Measurements from ENCODE around the gene ZNF619.

Gene ZNF619

DNA sequence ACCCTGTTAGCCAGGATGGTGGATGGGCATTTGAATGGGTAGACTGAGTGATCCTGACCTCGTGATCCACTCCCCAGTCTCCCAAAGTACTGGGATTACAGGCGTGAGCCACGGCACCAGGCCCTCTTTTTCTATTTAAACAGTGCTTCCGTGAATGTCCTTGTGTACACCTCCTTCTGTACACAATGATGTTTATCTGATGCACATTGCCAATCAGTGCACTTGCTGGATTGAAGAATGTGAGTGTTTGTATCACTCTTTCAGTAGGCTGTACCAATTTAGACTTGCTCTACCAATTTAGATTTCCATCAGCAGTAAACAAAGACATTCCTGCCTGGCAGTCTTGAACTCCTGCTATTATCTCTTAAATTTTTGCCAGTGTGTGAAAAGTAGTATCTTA lies 8.9 kb upstream of the ZNF619 start:
- DNase-seq = no peak

DNA sequence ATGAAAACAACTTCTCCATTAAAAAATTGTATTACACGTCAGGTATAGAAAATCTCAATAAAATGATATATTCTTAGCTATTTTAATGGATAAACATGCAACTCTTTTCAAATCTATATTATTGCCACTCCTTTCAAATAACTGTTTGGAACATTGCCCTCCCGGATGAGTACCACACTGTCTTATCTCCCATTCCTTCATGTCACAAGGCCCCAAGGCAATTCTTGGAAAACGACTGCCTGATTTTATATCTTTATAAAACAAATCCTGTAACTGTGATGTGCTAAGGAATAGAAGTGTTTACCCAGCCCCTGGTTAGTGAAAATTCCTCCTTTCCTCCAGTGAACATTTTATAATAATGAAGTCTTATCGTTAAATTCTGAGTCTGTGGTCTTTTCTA lies 6.2 kb upstream of the ZNF619 start:
- no peak for DNase-seq

DNA sequence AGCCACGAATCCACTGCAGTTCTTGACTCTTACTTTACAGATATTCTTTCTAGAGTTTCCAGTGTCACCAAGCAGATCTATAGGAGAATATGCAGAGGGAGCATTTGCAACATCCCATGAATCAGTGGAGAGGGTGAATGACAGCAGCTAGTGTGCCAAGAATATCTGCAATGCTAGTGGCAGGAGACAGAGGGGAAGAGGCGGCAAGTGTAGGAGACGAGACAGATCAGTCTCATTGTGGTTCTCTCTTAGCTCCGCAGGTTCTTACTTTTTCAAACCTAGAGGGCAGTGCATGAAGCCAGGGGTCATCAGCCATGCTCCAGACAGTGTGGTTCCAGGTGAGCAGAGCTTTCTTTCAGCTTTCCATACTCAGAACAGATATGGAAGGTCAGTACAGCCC lies 744 bp downstream of the ZNF619 start:
- no peak for DNase-seq

DNA sequence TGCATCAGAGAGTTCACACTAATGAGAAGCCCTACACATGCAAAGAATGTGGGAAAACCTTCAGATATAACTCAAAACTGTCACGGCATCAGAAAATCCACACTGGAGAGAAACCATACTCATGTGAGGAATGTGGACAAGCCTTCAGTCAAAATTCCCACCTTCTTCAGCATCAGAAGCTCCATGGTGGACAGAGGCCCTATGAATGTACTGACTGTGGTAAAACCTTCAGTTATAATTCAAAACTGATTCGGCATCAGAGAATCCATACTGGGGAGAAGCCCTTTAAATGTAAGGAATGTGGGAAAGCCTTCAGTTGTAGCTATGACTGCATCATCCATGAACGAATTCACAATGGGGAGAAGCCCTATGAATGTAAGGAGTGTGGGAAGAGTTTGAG lies 10.2 kb downstream of the ZNF619 start:
- DNase-seq = no peak

DNA sequence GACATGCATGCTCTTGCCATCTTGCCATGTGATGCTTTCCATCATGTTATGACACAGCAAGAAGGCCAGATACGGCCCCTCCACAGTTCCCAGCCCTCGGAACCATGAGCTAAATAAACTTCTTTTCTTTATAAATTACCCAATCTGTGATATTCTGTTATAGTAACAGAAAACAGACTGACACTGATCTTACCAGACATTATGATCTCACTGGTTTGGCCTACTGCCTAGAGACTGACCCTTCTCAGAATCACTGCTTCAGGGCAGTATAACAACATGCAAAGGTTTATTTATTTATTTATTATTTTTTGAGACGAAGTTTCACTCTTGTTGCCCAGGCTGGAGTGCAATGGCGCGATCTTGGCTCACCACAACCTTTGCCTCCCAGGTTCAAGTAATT lies 14.0 kb downstream of the ZNF619 start:
- DNase-seq = no peak

DNA sequence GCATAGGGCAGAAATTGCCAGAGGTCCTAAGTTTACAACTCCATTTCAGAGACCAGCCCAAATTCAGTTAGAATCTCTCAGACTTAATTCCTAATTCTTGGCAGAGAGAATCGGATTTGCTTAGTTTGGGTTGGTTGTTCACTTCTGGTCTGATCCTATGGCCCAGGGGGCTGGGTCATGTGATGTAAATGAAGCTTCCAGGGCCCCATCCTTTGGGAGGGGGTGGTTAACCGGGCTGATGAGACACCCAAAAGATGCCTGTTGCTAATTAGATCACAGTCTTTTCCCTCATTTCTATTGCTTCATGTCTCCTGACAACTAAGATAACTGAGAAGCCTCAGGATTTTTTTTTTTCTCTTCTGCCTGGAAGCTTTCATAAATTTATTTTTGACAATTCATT lies 17.8 kb downstream of the ZNF619 start:
- no peak for DNase-seq

DNA sequence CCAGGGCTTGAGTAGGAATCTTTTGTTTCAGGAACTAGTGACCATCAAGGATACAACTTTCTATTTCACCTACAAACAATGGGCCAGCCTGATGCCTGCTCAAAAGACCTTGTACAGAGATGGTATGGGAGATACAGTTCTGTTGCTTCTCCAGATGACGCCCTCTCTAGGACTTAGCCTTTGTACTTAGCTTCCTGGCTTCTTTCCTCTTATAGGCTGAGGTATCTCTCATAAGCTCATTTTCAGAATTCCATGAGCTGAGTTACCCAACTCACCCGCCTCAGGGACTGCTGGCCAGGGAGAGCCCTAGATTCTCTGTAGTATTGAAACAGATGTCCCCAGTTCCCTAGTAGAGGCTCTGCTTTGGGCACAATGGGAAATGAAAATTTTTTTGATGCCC lies 20.4 kb downstream of the ZNF619 start:
- no peak for DNase-seq

DNA sequence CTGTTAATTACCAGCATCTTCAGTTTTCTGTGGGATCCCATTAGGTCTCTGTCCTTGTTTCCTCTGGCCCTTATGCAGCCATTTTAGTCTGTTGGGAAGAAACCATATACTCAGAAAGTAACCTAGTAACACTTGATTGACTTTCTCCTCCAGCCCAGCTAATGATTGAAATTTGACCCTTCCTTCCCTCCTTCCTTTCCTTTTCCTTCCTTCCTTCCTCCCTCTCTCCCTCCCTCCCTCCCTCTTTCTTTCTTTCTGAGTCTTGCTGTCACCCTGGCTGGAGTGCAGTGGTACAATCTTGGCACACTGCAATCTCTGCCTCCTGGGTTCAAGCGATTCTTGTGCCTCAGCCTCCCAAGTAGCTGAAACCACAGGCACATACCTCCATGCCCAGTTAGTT lies 23.0 kb downstream of the ZNF619 start:
- no peak for DNase-seq

DNA sequence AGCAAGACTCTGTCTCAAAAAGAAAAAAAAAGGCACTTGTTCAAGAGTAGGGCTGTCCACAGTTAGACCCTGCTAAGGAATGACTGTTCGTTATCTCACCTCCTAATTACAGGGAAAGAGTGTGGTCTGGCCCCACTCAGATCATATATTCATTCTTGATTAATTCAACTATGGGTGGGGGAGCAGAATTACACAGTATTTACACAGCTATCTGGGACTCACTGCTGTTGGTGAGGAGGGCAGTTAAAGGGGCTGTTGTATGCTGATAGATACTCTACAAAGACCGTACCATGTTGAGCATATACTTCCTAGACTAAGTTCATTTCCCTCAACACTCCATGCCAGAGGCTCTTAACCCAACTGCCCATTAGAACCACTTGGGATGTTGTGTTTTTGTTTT lies 25.1 kb downstream of the ZNF619 start:
- no peak for DNase-seq

DNA sequence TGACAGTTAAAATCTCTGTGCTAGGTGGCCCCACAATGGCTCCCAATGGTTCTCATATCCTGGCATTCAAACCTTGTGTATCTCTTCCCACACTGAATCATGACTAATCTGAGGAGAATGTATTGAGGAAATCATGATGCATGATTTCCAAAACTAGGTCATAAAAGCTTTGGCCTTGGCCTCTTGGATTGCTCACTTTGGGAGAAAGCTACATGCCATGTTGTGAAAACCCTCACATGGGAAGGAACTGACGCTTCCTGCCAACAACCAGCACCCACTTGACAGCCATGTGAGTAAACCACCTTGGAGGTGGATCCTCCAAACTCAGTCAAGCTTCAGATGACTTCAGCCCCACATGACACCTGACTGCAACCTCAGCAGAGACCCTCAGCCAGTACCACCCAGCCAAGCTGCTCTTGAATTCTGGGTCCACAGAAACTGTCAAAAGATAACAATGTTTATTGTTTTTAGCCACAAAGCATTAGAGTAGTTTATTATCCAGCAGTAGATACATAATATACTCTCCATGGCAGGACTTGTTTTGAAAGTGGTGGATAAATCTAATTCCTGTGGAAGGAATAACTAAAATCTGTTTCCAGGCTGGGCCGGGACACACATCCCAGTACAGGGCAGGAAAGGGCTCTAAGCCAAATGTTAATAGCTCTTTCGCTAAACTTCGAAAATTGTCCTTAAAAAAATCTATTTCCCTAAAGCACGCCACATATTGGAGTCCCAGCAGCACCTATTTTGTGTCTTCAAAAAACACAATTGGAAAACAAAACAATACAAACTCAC lies 27.9 kb downstream of the ZNF619 start:
- no peak for DNase-seq

DNA sequence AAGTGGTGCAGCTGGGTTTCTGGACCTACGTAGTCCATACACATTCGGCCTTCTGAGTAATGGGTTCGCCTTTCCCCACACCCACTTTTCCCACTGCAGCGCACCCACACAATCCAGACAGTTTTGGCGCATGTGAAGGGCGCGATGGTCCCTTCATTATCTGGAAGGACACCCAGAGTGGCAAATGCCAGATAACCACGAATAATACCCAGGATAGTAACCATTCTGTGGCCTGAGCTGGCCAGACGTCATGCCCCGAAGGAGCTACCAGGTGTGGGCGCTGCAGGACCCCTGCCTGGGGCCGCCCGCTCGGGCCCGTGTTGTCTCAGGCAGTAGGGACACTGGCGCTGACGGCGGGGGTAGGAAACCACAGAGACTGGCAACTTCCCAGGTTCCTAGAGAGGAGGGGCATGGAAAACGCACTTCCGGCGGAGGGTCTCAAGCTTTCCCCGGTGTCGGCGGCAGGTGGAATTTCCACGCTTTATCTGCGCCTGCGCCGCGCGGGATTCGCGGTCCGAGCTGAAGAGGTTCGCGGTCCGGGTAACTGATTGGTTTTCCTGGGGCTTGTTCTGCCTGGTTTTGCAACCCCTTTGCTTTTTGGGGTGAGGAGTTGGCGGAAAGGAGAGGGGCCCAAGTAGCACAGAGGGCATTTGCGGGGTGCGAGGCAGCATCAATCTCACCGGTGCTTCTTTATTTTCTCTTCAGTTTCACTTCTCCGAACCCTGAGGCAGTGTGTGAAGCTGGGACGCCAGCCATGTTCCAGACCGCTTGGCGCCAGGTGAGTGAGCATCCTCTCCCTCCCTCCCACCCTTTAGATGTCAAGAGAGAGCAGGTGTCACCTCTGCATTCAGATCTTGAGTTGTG lies 28.9 kb downstream of the ZNF619 start, which contains the start of gene ZNF620:
Gene ZNF620 (plus strand): TSS at position 441 of the 864 bp plus-strand sequence. CDS start 314 bp downstream, at position 755.
- DNase-seq = peak; percentile 36

DNA sequence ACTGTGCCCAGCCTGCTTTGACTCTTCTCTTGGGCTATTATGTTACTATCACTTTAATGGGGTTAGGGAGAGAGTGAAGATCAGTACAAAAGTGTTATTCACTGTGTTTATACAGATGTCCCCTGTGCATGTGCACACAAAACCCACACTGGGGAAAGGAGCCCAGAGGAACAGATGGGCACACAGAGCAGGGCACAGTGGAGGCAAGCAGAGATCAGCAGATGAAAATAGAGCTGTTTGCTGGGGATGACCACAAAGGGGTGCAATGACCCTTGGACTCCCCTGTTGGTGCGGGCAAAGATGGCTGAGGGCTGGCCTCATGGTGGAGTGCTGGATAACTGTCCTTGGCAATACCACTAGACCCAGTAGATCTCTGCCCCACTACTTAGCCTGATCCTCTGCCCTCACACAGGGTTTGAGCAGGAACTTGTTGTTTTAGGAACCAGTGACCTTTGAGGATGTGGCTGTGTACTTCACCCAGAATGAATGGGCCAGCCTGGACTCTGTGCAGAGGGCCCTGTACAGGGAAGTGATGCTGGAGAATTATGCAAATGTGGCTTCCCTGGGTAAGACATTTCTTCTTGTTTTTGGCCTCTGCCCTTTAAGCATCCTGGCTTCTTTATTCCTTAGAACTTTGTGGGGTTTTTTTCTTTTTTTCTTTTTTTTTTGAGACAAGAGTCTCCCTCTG lies 34.3 kb downstream of the ZNF619 start:
- no peak for DNase-seq

DNA sequence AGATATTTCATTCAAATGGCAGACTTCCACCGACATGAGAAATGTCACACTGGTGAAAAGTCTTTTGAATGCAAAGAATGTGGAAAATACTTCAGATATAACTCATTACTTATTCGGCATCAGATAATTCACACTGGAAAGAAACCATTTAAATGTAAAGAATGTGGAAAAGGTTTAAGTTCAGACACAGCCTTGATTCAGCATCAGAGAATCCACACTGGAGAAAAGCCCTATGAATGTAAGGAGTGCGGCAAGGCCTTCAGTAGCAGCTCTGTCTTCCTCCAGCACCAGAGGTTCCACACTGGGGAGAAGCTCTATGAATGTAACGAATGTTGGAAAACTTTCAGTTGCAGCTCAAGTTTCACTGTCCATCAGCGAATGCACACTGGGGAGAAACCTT lies 39.3 kb downstream of the ZNF619 start:
- no peak for DNase-seq

DNA sequence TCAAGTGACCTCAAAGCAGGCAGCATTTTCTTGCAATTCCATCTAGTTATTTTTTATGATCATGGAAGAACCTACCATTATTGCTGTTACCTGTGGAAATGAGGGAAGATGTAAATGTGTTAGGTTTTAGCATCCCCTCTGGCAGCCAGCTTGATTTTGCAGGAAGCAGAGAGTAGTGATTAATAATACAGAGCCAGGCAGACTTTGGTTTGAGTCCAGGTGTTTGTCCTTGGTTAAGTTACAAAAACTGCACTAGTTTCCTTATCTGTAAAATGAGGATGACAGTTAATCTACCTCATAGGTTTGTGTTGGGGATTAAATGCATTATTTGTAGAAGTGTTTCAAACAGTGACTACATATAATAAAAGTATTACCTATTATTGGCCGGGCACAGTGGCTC lies 41.1 kb downstream of the ZNF619 start:
- DNase-seq = no peak

DNA sequence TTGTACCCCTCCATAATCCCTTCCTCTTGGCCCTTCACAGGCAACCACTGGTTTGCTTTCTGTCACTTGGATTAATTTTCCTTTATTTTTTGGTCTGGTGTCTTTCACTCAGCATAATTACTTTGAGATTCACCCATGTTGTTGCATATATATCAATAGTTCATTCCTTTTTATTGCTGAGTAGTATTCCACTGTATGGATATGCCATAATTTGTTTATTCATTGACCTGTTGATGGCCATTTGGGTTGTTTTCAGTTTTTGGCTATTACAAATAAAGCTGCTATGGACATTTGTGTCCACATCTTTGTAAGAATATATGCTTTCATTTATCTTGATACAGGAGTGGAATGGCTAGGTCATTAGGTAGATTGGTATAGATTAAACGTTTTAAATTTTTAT lies 41.9 kb downstream of the ZNF619 start:
- DNase-seq = no peak

DNA sequence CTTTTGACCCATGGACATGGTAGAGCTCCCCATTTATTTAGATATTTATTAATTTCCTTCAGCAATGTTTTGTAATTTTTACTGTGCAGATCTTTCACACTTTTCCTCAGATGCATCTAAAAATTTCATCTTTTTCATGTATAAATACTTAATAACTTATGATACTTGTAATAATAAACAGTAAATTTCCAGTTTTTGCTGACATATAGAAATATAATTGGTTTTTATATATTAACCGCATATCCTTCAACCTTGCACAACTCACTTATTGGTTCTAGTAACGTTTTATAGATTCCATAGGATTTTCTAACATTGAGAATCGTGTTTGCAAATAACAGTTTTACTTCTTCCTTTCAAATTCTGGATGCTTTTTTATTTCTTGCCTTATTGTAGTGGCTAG lies 44.3 kb downstream of the ZNF619 start:
- no peak for DNase-seq

DNA sequence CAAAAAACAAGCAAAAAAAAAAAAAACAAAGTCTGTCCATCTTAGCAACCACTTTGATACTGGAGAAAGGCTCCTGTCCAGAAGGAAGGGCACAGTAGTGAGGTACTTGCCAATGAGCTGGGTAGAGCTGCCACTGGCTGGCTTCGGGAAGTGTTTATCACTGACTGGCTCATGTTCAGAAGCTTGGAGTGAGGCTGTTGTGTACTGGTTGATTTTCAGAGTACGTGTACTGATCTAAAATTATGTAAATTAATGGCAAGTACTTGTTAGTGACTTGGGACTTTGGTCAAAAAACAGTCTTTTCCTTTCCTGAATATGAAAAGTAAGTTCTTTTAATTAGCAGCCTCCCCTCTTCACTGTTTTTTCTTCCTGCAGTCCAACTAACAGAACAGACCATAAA lies 46.9 kb downstream of the ZNF619 start:
- no peak for DNase-seq

DNA sequence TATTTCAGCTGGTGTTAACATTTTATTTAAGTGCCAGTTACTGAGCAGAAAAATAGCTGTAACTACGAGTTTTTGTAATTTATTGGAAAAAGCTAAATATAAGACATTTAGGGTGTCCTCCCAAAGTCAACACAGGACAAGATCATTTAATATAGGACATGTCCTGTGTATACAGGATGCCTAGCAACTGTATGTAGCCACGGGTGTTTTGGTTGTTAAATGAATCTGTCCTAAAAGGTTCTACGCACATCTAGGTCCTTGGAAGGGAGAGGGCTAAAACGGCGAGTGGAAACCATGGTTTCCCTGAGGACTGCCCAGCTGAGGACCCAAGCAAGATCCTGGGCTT lies 47.3 kb downstream of the ZNF619 start:
- DNase-seq = no peak

DNA sequence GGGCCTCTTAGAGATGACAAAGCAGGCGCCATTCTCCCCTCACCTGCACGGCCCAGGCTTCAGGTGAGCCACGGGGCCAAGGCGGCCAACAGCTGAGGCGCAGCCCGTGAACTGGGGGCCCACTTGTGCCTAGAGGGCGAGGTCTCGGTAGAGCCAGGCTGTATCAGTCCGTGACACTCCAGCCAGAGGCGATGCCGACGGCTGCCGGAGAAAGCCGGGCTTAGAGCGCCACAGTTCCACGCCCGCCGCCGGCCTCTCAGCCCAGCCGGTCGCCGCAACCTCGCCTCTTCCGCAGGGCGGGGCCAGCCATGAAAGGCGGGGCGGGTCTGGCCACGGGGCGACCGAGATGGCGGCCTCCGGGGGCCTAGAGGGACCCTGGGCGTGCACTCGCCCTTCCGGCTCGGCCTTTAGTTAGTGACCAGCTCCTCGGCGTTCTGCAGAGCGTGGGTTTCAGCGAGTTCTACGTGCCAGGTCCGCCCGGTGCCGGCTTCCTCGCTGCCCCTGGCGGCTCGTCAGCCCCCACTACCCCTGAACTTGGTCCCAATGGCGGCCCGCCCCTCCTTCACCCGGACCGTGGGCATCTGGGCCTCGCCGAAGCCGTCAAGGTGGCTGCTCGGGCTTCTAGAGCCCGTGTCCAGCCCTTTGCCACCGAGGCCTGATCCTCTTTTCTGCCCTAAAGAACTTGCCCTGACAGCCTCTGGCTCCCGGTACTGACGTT lies 47.8 kb downstream of the ZNF619 start, which contains the start of gene ZNF621:
Gene ZNF621 (plus strand): TSS at position 393 of the 718 bp plus-strand sequence. CDS start 881 bp downstream, outside the sequence.
- DNase-seq = peak; percentile 82

DNA sequence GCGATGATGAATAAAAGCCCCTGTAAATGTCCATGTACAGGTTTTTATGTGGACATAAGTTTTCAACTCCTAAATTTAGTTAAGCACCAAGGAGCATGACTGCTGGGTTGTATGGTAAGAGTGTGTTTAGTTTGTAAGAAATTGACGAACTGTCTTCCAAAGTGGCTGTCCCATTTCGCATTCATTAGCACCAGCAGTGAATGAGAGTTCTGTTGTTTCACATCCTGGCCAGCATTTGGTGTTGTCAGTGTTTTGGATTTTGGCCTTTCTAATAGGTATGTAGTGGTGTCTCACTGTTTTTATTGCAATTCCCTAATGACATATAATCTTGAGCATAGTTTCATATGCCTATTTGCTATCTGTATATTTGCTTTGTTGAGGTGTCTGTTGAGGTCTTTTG lies 51.5 kb downstream of the ZNF619 start:
- DNase-seq = no peak

DNA sequence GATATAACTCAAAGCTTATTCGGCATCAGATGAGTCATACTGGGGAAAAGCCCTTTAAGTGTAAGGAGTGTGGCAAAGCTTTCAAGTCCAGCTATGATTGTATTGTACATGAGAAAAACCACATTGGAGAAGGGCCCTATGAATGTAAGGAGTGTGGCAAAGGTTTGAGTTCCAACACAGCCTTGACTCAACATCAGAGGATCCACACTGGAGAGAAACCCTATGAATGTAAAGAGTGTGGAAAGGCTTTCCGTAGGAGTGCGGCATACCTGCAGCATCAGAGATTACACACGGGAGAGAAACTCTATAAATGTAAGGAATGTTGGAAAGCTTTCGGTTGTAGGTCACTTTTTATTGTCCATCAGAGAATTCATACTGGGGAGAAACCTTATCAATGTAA lies 55.3 kb downstream of the ZNF619 start:
- DNase-seq = no peak

DNA sequence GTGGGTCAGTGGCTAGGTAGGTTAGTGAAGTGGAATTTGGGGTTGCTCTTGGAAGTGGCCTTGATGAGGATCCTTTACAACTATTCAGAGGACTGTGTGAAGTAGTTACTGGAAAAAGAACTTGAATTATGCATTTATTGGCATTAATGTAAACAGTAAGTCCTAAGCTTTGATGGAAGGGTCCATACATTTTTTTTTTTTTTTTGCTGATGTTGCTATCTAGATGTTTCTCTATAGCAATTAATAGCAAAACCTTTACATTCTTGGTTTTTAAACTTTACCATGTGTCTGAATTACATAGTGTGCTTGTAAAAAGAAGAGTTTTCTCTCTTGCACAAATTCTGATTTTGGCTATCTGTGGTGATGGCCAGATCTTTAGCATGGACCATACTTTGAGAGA lies 57.4 kb downstream of the ZNF619 start:
- DNase-seq = no peak

All from activated gamma-delta T cell treated with Interleukin-2 at 50 U/mL for 16 hours (primary cell).